COLO668 (cell line): ENCODE results near the gene GZMH.
"Not testable (repeated sequence)": the region's sequence is repeated elsewhere in the genome, so short reads cannot be mapped to it uniquely, and the experiment has no call there.

Source experiments
- DNase-seq: peaks from one replicate; lab custom pipeline; 2025; ENCODE audit not compliant: unreplicated experiment; lab: John Stamatoyannopoulos, UW

GZMH gene

GRCh38 chr14:24595073-24595808 lies 14.2 kb downstream of the GZMH start:
- DNase-seq: no peak

GRCh38 chr14:24591004-24591403 lies 18.5 kb downstream of the GZMH start:
- DNase-seq: not testable (repeated sequence)

GRCh38 chr14:24584402-24584801 lies 25.1 kb downstream of the GZMH start:
- DNase-seq: not testable (repeated sequence)

- no peak for DNase-seq
Observed at GRCh38 chr14:24578558-24578957, 30.9 kb downstream of the GZMH start.

- no peak for DNase-seq
Observed at GRCh38 chr14:24576771-24577170, 32.7 kb downstream of the GZMH start.

- no peak for DNase-seq
Observed at GRCh38 chr14:24576182-24576581, 33.3 kb downstream of the GZMH start, which contains the start of gene CTSG. Gene CTSG, minus strand, starts transcription at chr14:24576250. Its CDS starts 27 bp downstream, at chr14:24576223.

GRCh38 chr14:24574206-24574774 lies 35.2 kb downstream of the GZMH start:
- no peak for DNase-seq

GRCh38 chr14:24566318-24566717 lies 43.2 kb downstream of the GZMH start:
- no peak for DNase-seq

GRCh38 chr14:24565766-24566165 lies 43.7 kb downstream of the GZMH start:
- DNase-seq: no peak

GRCh38 chr14:24563505-24563904 lies 46.0 kb downstream of the GZMH start:
- DNase-seq: no peak

GRCh38 chr14:24556756-24557155 lies 52.7 kb downstream of the GZMH start:
- no peak for DNase-seq
